B cell (primary cell): ENCODE data around the gene GGA3.

ENCODE experiments used
- CTCF ChIP-seq: fragments of 200-600 bp; IDR thresholded peaks from one replicate; pipeline ENCODE4 v1.8.0; 2022; ENCODE audit warnings: antibody characterized with exemption, mild to moderate bottlenecking
- EZH2 ChIP-seq: IDR thresholded peaks from 2 replicates; pipeline ENCODE4 v1.6.1; 2012; ENCODE audit warnings: borderline replicate concordance, low read depth, mild to moderate bottlenecking, moderate library complexity, low read length; ENCODE audit not compliant: insufficient read depth, poor library complexity, severe bottlenecking

GRCh38 chr17:75249564-75249963 is 11.8 kb downstream of the GGA3 start:
- TF ChIP-seq EZH2 (no peak), CTCF (no peak)
